ENCODE results near the gene PTPRE.

The PTPRE gene

DNA sequence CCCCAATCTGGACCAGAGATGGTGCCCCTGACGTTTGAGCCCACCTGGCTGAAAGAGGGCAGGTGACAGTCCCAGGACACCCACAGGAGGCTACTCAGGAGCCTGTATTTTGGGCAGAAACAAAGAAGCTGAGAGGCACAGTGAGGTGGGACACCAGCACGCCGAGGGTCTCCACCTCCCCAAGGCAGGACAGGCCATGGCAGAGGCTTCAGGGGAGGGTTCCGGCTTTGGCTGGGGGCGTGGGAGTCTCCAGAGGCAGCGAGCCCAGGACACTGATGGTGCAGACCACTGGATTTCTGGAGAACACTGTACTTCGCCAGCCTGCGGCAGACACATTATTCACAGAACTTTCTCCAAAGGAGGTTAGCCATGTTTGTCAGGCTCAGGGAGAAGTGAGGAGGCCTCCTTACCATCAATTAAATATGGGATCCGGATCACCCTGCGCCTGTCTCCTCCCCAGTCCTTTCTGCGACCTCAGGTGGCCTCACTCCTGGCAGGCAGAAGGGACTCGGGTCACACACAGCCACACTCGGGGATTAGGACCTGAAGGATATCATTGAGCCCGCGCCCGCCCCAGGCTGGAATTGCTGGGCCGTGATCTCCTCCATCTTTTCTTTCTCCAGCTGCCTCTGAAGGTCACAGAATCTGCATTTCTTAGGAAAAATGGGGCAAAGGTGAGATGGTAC is 121.1 kb downstream of the PTPRE start:
- no peaks in the 10 kb centered on the region for H4K20me1 ChIP-seq (ENCODE audit: insufficient read depth, low read length)
- no peak for TF ChIP-seq EZH2phosphoT487 (IDR thresholded peaks at IDR 0.05; ENCODE audit: low read depth)
- TF ChIP-seq, protein P1, sequence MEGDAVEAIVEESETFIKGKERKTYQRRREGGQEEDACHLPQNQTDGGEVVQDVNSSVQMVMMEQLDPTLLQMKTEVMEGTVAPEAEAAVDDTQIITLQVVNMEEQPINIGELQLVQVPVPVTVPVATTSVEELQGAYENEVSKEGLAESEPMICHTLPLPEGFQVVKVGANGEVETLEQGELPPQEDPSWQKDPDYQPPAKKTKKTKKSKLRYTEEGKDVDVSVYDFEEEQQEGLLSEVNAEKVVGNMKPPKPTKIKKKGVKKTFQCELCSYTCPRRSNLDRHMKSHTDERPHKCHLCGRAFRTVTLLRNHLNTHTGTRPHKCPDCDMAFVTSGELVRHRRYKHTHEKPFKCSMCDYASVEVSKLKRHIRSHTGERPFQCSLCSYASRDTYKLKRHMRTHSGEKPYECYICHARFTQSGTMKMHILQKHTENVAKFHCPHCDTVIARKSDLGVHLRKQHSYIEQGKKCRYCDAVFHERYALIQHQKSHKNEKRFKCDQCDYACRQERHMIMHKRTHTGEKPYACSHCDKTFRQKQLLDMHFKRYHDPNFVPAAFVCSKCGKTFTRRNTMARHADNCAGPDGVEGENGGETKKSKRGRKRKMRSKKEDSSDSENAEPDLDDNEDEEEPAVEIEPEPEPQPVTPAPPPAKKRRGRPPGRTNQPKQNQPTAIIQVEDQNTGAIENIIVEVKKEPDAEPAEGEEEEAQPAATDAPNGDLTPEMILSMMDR (IDR thresholded peaks at IDR 0.05; ENCODE audit: low read depth, low read length), result no peak

DNA sequence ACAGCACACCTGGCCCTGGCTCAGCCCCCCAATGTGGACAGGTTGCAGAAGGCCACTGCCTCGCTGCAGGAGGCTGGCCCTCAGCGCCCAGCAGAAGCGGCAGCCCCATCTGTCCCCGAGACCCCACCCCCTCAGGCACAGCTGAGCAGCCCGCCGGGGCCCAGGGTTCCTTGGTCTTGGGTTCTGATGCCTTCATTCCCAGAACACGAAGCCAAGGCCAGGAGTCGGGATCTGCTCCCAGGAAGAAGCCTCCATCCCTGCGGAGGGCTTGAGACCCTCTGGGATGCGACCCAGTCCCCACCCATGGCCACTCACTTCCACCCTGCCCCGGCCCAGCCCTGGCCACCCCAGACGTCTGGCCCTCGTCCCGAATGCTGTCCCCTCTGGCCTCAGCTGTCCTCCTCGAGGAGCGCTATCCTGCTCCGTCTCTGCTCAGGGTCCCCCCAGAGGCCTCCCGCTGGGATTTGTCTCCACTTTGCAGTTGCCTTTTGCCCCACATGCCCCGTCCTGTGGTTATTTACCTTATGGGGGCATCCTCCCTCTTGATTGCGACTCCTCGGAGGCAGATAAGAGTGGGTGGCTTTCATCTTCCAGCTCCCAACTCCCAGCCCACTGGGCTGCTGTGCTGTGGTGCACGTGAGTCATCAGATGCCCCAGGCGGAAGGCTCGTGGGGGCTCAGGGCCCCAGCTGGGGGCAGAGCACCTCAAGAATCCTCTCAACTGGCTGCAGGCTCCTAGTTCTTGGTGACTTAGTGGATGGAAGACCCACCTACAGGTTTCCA is 121.8 kb downstream of the PTPRE start:
- Histone ChIP-seq H3K4me3 (ENCODE audit: low read length) (no peak overlapping the region), H2AFZ (ENCODE audit: low read depth, low read length) (no peak overlapping the region), H3K9ac (ENCODE audit: low read length) (no peak overlapping the region), H3K79me2 (ENCODE audit: low read length) (no peaks in the 10 kb centered on the region), H3K27me3 (ENCODE audit: low read depth, low read length) (no peaks in the 10 kb centered on the region), H3K36me3 (replicated peaks; ENCODE audit: low read depth, low read length) (no peaks in the 10 kb centered on the region), H4K20me1 (ENCODE audit: insufficient read depth, low read length) (no peaks in the 10 kb centered on the region), H3K4me1 (ENCODE audit: low read length) (no peaks in the 10 kb centered on the region), H3K27ac (ENCODE audit: low read length) (no peak overlapping the region), H3K4me2 (ENCODE audit: low read length) (no peak overlapping the region), H3K9me3 (ENCODE audit: insufficient read depth, low read length) (no peaks in the 10 kb centered on the region)
- TF ChIP-seq EZH2phosphoT487 (IDR thresholded peaks at IDR 0.05; ENCODE audit: low read depth), result no peak
- TF ChIP-seq, protein P1 (IDR thresholded peaks at IDR 0.05; ENCODE audit: low read depth, low read length), result no peak

More for the DNA sequence above, 121.1 kb downstream of the PTPRE start:
- no peaks in the 10 kb centered on the region for H3K79me2 ChIP-seq (ENCODE audit: low read length)
- H2AFZ ChIP-seq (ENCODE audit: low read depth, low read length), result no peak overlapping the region
- no peak overlapping the region for H3K27ac ChIP-seq (ENCODE audit: low read length)
- no peaks in the 10 kb centered on the region for H3K36me3 ChIP-seq (replicated peaks; ENCODE audit: low read depth, low read length)
- H3K9me3 ChIP-seq (ENCODE audit: insufficient read depth, low read length), result no peaks in the 10 kb centered on the region
- no peak overlapping the region for H3K4me3 ChIP-seq (ENCODE audit: low read length)
- no peaks in the 10 kb centered on the region for H3K27me3 ChIP-seq (ENCODE audit: low read depth, low read length)
- H3K4me1 ChIP-seq (ENCODE audit: low read length), result no peaks in the 10 kb centered on the region
- no peak overlapping the region for H3K9ac ChIP-seq (ENCODE audit: low read length)
- no peak overlapping the region for H3K4me2 ChIP-seq (ENCODE audit: low read length)

DNA sequence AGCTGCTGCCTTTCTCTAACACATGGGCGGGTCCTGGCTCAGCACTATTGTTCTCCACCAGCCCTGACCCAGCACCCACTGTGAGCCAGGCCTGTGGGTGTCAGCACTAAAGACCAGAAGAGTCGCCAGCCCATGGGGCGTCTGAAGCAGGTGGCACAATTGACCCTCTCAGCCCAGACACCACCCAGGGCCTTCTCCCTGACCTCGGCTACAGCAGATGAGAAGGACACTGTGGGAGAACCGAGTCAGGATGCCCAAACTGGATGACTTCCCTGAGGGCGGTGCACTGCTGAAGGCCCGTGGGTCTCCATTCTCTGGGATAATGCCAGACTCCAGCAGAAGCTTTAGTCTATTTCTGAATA is 122.4 kb downstream of the PTPRE start:
- no peaks in the 10 kb centered on the region for H3K36me3 ChIP-seq (replicated peaks; ENCODE audit: low read depth, low read length)
- no peak overlapping the region for H3K27ac ChIP-seq (ENCODE audit: low read length)

More for the DNA sequence above, 122.4 kb downstream of the PTPRE start:
- TF ChIP-seq, protein P1 (IDR thresholded peaks at IDR 0.05; ENCODE audit: low read depth, low read length), result no peak
- no peak for TF ChIP-seq EZH2phosphoT487 (IDR thresholded peaks at IDR 0.05; ENCODE audit: low read depth)
- Histone ChIP-seq H3K79me2 (ENCODE audit: low read length) (no peaks in the 10 kb centered on the region), H3K4me3 (ENCODE audit: low read length) (no peak overlapping the region), H3K27me3 (ENCODE audit: low read depth, low read length) (no peaks in the 10 kb centered on the region), H3K4me1 (ENCODE audit: low read length) (no peaks in the 10 kb centered on the region), H3K4me2 (ENCODE audit: low read length) (no peak overlapping the region), H2AFZ (ENCODE audit: low read depth, low read length) (no peak overlapping the region), H4K20me1 (ENCODE audit: insufficient read depth, low read length) (no peaks in the 10 kb centered on the region), H3K9ac (ENCODE audit: low read length) (no peak overlapping the region), H3K9me3 (ENCODE audit: insufficient read depth, low read length) (no peaks in the 10 kb centered on the region)
